Trophoblast cell (in vitro differentiated cells and primary cell): ENCODE measurements around the gene TNS1.

Experiments used
- DNase-seq, 2 donors: peaks; one replicate each; pipeline ENCODE4 v3.0.0-alpha.2; 2016
- H2AFZ ChIP-seq: 2 replicates; pipeline ENCODE4 v1.6.1; 2013; ENCODE audit warnings: low read length, moderate library complexity, mild to moderate bottlenecking; ENCODE audit not compliant: insufficient read depth, poor library complexity
- H2AK5ac ChIP-seq: 2 replicates; pipeline ENCODE4 v1.6.1; 2013; ENCODE audit warnings: mild to moderate bottlenecking, low read length
- H2BK120ac ChIP-seq: 2 replicates; pipeline ENCODE4 v1.6.1; 2013; ENCODE audit warnings: low read length, mild to moderate bottlenecking, moderate library complexity; ENCODE audit not compliant: insufficient read depth, poor library complexity
- H2BK12ac ChIP-seq: 2 replicates; pipeline ENCODE4 v1.6.1; 2013; ENCODE audit warnings: mild to moderate bottlenecking, low read length, moderate library complexity
- H2BK5ac ChIP-seq: 2 replicates; pipeline ENCODE4 v1.6.1; 2013; ENCODE audit warnings: low read length, low read depth, moderate library complexity, mild to moderate bottlenecking; ENCODE audit not compliant: poor library complexity
- H3K14ac ChIP-seq: 2 replicates; pipeline ENCODE4 v1.6.1; 2013; ENCODE audit warnings: mild to moderate bottlenecking, low read length
- H3K18ac ChIP-seq: 2 replicates; pipeline ENCODE4 v1.6.1; 2013; ENCODE audit warnings: mild to moderate bottlenecking, low read length
- H3K23ac ChIP-seq: 2 replicates; pipeline ENCODE4 v1.6.1; 2013; ENCODE audit warnings: low read length
- H3K27ac ChIP-seq: 2 replicates; pipeline ENCODE4 v1.5.1; 2013; ENCODE audit warnings: low read depth, mild to moderate bottlenecking, inconsistent platforms, low read length, moderate library complexity
- H3K27me3 ChIP-seq: 2 replicates; pipeline ENCODE4 v1.6.1; 2013; ENCODE audit warnings: inconsistent platforms, mild to moderate bottlenecking, low read length, moderate library complexity; ENCODE audit not compliant: insufficient read depth
- H3K36me3 ChIP-seq, 2 experiments: 1 replicate in 1 of 2; 2 replicates in 1 of 2; pipeline ENCODE4 v1.6.1; 2013; ENCODE audit warnings: low read length in 2 of 2, mild to moderate bottlenecking in 2 of 2, moderate library complexity in 1 of 2; ENCODE audit not compliant: insufficient read depth in 2 of 2, control insufficient read depth in 1 of 2
- H3K4ac ChIP-seq: 2 replicates; pipeline ENCODE4 v1.6.1; 2013; ENCODE audit warnings: low read depth, mild to moderate bottlenecking, low read length, moderate library complexity
- H3K4me1 ChIP-seq, 2 experiments: 1 replicate in 1 of 2; 2 replicates in 1 of 2; pipeline ENCODE4 v1.6.1; 2013; ENCODE audit warnings: low read length in 2 of 2, mild to moderate bottlenecking in 2 of 2, moderate library complexity in 1 of 2; ENCODE audit not compliant: insufficient read depth in 2 of 2, control insufficient read depth in 1 of 2
- H3K4me2 ChIP-seq: 2 replicates; pipeline ENCODE4 v1.6.1; 2013; ENCODE audit warnings: inconsistent platforms, mild to moderate bottlenecking, low read length, moderate library complexity
- H3K4me3 ChIP-seq: 2 replicates; pipeline ENCODE4 v1.5.1; 2013; ENCODE audit warnings: mild to moderate bottlenecking, low read depth, low read length, inconsistent platforms
- H3K79me1 ChIP-seq: one replicate; pipeline ENCODE4 v1.6.1; 2013; ENCODE audit warnings: low read length
- H3K79me2 ChIP-seq: 2 replicates; pipeline ENCODE4 v1.6.1; 2013; ENCODE audit warnings: low read length, mild to moderate bottlenecking; ENCODE audit not compliant: control insufficient read depth, insufficient read depth, poor library complexity
- H3K9ac ChIP-seq: 2 replicates; pipeline ENCODE4 v1.6.1; 2013; ENCODE audit warnings: mild to moderate bottlenecking, low read length
- H3K9me3 ChIP-seq: 2 replicates; pipeline ENCODE4 v1.6.1; 2013; ENCODE audit warnings: low read depth, mild to moderate bottlenecking, control low read depth, inconsistent platforms, low read length; ENCODE audit not compliant: insufficient read depth
- H4K12ac ChIP-seq: 2 replicates; pipeline ENCODE4 v1.6.1; 2013; ENCODE audit warnings: low read depth, mild to moderate bottlenecking, low read length, moderate library complexity
- H4K8ac ChIP-seq: 2 replicates; pipeline ENCODE4 v1.6.1; 2013; ENCODE audit warnings: low read depth, mild to moderate bottlenecking, low read length, moderate library complexity
- H4K91ac ChIP-seq: one replicate; pipeline ENCODE4 v1.6.1; 2013; ENCODE audit warnings: low read depth, mild to moderate bottlenecking, low read length, moderate library complexity
- WGBS: extraction: QIAGEN DNeasy Blood & Tissue Kit; methylation state at CpG from one replicate; pipeline ENCODE4 v1.1.7; 2013; ENCODE audit warnings: missing lambda C conversion rate; ENCODE audit not compliant: insufficient read length, insufficient coverage; ENCODE audit errors: extremely low coverage; 5-methylcytosine and 5-hydroxymethylcytosine counted together

Gene TNS1

DNA sequence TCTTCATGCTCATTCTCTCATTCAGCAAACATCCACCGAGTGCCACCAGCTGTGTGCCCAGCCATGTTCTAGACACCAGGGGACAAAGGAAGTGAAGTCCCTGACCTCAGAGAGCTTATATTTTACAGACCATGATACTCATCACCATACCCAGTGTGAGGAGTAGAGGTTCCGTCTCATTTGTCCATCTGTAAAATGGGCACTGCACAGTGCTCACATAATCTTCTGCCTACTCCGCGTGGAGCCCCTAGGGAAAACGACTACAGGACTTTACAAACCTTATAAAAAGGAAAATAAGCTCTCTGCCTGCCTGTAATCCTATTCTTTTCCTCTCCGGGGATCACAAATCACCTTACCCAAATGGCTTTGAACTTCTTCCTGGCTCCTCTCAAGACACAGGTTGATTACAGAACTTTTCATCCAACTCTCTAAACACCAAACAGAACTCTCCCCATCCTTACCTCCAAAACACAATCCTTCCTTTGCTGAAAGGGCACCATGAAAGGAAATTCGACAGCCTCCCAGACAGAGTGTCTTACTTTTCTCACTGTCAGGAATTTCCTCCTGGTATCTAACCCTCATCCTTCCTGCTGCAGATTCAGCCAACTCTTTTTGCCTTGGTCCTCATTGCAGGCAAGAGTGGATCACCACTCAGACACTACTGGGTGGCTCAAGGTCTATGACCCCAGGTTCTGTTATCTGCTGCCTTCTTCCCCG, 99.5 kb downstream of the TNS1 start:
- H3K4me1 ChIP-seq, result no peaks in the 10 kb centered on the region
- no peak overlapping the region for H2BK12ac ChIP-seq
- H3K36me3 ChIP-seq, result no peaks in the 10 kb centered on the region
- H3K9me3 ChIP-seq, result peaks cover 1% of the 10 kb centered on the region
- no peaks in the 10 kb centered on the region for H3K79me1 ChIP-seq
- H2AFZ ChIP-seq, result peak overlapping the region; percentile 3
- H3K27ac ChIP-seq, result no peak overlapping the region
- H3K18ac ChIP-seq, result no peak overlapping the region
- no peak overlapping the region for H3K23ac ChIP-seq
- no peak overlapping the region for H2BK120ac ChIP-seq
- WGBS, result no CpG with 5 or more reads among the region's 8 CpGs
- no peak overlapping the region for H3K14ac ChIP-seq
- H3K79me2 ChIP-seq, result no peaks in the 10 kb centered on the region
- H3K9ac ChIP-seq, result no peak overlapping the region
- no peak overlapping the region for H2AK5ac ChIP-seq
- no peak overlapping the region for H2BK5ac ChIP-seq
- no peak overlapping the region for H4K8ac ChIP-seq
- no peak overlapping the region for H4K91ac ChIP-seq
- no peak overlapping the region for H3K4me2 ChIP-seq
- no peak overlapping the region for H3K4me3 ChIP-seq
- H3K4ac ChIP-seq, result no peak overlapping the region
- no peaks in the 10 kb centered on the region for H3K27me3 ChIP-seq
- no peak for DNase-seq
- H4K12ac ChIP-seq, result no peak overlapping the region

GRCh38 chr2:217902379-217903141, 100.2 kb downstream of the TNS1 start:
- Histone ChIP-seq H3K23ac (no peak overlapping the region), H4K12ac (no peak overlapping the region), H3K14ac (no peak overlapping the region), H2BK5ac (no peak overlapping the region), H3K18ac (no peak overlapping the region), H3K27me3 (no peaks in the 10 kb centered on the region), H3K79me2 (no peaks in the 10 kb centered on the region), H2BK120ac (no peak overlapping the region), H3K4me3 (no peak overlapping the region), H3K4ac (no peak overlapping the region), H3K4me2 (no peak overlapping the region), H3K4me1 (no peaks in the 10 kb centered on the region), H2AK5ac (no peak overlapping the region), H4K8ac (no peak overlapping the region), H4K91ac (no peak overlapping the region), H2AFZ (no peak overlapping the region), H3K9me3 (peaks cover 1% of the 10 kb centered on the region), H3K36me3 (no peaks in the 10 kb centered on the region), H3K79me1 (no peaks in the 10 kb centered on the region), H3K27ac (no peak overlapping the region), H3K9ac (no peak overlapping the region), H2BK12ac (no peak overlapping the region)
- no CpG with 5 or more reads among the region's 19 CpGs for WGBS
- peak; percentile 46 for DNase-seq

- Histone ChIP-seq H2AK5ac (no peak overlapping the region), H4K91ac (no peak overlapping the region), H2BK5ac (no peak overlapping the region), H3K79me2 (no peaks in the 10 kb centered on the region), H3K18ac (no peak overlapping the region), H3K79me1 (no peaks in the 10 kb centered on the region), H3K4me3 (no peak overlapping the region), H3K4me1 (no peaks in the 10 kb centered on the region), H3K4me2 (no peak overlapping the region), H3K9ac (no peak overlapping the region), H2BK12ac (no peak overlapping the region), H3K27me3 (no peaks in the 10 kb centered on the region), H3K27ac (no peak overlapping the region), H3K4ac (no peak overlapping the region), H4K12ac (no peak overlapping the region), H3K36me3 (no peaks in the 10 kb centered on the region), H2AFZ (no peak overlapping the region), H4K8ac (no peak overlapping the region), H3K14ac (no peak overlapping the region), H3K23ac (no peak overlapping the region), H3K9me3 (peaks cover 1% of the 10 kb centered on the region), H2BK120ac (no peak overlapping the region)
- no peak for DNase-seq
- WGBS, result no CpG with 5 or more reads among the region's 5 CpGs
Observed at GRCh38 chr2:217901835-217902378, 100.9 kb downstream of the TNS1 start.

DNA sequence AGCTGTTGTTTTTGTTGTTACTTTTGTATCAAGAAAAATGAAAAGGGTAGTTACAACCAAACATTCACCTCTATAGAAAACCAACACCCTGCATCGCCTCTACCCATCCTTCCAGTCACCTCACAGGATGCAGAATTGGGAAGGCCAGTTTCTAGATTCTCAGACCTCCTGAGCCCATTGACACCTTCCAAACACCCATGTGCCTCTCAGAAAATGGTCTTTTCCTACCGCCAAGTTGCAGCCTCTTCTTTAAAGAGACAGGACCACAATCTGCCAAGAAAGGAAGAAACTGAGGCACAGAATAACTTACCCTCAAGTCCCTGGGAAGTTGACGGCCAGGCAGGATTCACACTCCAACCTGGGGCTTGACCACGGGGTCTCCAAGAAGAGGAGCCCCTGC, 101.4 kb downstream of the TNS1 start:
- Histone ChIP-seq H2BK5ac (no peak overlapping the region), H3K9me3 (peaks cover 1% of the 10 kb centered on the region), H2BK12ac (no peak overlapping the region), H3K36me3 (no peaks in the 10 kb centered on the region), H2AFZ (no peak overlapping the region), H3K4me3 (no peak overlapping the region), H3K79me1 (no peaks in the 10 kb centered on the region), H3K14ac (no peak overlapping the region), H3K79me2 (no peaks in the 10 kb centered on the region), H2AK5ac (no peak overlapping the region), H3K27me3 (no peaks in the 10 kb centered on the region), H3K27ac (no peak overlapping the region), H4K8ac (no peak overlapping the region), H3K23ac (no peak overlapping the region), H3K9ac (no peak overlapping the region), H3K4me1 (no peaks in the 10 kb centered on the region), H3K4ac (no peak overlapping the region), H3K18ac (no peak overlapping the region), H4K91ac (no peak overlapping the region), H3K4me2 (no peak overlapping the region), H2BK120ac (no peak overlapping the region), H4K12ac (no peak overlapping the region)
- no peak for DNase-seq
- WGBS, result no CpG with 5 or more reads among the region's 4 CpGs
